Fibroblast of skin of right biceps (primary cell): ENCODE measurements around the gene BTBD2.
"Not testable (repeated sequence)": the region's sequence is repeated elsewhere in the genome, so short reads cannot be mapped to it uniquely, and the experiment has no call there.

Experiments
- DNase-seq: peaks from one replicate; pipeline ENCODE4 v3.0.0-alpha.2; 2013

BTBD2 gene

DNA sequence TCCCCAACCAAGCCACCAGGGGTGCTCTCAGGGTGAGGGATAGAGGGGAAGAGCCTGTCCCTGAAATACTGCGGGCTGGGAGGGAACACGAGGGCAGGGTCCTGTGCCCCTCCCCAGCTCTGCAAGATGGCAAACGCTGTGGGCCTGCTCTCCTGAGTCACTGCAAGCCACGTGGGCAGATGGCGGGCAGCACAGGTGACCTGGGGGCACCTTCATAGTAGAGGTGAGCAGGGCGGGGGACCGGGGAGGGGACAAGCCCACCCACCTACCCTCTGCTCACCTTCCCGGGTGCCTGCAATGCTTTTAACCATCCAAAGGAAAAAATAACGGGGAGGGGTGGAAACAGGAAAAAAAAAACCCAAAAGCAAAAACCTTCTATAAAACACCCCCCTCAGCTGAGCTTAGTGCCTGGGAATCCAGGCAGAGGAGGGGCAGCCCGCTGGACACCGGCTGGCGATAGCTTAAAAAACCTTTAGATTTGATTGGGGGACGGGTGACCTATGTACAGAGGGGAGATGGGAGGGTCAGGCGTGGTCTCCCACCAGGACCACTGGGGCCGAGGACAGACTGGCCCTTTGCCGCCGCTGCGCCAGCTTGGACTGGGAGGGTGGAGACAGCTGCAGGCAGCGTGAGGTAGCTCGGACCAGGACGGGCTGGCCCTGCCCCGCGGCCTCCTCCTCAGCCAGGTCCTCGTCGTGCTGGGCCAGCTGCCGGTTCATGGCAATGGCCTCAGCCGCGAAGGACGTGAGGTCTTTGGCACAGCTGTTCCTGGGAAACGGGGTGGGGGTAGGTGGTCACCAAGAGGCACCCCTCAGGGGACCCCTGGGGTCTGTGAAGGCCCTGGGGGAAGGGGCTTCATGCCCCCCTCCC lies 23.8 kb upstream of the BTBD2 start:
- DNase-seq, result no peak

DNA sequence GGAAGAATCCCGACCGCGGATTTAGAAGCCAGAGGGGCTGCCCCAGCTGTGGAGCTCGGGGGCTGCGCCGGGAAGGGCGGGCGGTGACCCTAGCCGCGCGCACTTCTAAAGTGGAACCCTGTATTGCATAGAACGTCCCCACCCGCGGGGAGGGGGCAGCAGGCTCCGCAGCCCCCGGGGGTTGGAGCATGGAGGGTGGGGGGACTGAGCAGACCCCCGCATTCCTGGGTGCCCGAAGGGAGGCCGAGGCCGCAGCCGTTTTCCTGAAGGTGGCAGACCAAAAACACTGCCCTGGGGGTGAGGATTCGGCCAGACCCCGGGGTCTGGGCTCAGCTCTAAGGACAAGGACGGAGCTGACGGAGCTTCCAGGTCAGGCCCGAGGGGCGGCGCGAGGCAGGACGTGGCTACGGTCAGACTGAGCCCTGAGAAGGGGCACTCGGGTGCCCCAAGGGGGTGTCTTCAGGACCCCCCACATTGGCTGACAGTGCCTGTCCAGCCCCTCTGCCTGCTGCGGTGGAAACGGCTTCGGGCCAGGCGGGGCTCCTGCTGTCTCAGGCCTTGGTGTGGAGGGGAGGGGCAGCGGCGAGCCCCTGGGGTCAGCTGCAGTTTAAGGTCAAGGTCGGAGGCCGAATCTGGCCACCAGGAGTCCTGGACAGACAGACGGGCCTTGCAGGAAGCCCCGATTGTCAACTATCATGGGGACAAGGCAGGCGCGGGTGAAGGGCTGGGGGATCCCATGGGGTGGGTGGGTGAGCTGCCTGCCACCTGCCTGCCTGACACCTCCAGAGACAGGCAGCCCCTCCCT lies 23.0 kb upstream of the BTBD2 start:
- no peak for DNase-seq

GRCh38 chr19:2037651-2038255 lies 22.2 kb upstream of the BTBD2 start:
- no peak for DNase-seq

- DNase-seq, result no peak
These were observed 20.9 kb upstream of the BTBD2 start for GRCh38 chr19:2036424-2036823.

- DNase-seq, result no peak
These were observed 20.1 kb upstream of the BTBD2 start for GRCh38 chr19:2035590-2035991.

GRCh38 chr19:2034729-2035589 lies 19.4 kb upstream of the BTBD2 start:
- DNase-seq, result no peak

DNA sequence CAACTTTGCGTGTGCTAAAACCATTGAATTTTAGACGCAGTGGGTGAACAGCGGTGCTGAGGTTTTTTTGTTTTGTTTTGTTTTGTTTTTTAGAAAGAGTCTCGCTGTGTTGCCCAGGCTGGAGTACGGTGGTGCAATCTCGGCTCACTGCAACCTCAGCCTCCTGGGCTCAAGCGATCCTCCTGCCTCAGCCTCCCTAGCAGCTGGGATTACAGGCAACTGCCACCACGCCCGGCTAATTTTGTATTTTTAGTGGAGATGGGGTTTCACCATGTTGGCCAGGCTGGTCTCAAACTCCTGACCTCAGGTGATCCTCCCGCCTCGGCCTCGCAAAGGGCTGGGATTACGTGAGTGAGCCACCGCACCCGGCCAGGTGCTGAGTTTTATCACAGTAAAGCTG lies 18.7 kb upstream of the BTBD2 start:
- DNase-seq, result not testable (repeated sequence)

DNA sequence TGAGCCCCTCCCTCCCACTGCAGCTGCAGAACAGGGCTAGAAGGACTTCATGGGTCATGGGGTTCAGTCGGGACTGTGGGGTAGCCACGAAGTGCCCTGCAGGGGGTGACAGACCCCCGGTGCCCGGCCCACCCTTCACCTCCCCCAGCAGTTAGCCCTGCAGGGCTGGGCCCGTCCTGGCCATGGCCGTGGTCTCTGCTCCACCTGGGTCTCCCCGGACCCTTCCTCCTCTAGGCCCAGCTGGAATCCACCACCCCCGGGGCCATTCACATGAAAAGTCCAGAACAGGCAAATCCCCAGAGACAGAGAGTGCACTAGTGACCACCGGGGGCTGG lies 18.3 kb upstream of the BTBD2 start:
- no peak for DNase-seq

DNA sequence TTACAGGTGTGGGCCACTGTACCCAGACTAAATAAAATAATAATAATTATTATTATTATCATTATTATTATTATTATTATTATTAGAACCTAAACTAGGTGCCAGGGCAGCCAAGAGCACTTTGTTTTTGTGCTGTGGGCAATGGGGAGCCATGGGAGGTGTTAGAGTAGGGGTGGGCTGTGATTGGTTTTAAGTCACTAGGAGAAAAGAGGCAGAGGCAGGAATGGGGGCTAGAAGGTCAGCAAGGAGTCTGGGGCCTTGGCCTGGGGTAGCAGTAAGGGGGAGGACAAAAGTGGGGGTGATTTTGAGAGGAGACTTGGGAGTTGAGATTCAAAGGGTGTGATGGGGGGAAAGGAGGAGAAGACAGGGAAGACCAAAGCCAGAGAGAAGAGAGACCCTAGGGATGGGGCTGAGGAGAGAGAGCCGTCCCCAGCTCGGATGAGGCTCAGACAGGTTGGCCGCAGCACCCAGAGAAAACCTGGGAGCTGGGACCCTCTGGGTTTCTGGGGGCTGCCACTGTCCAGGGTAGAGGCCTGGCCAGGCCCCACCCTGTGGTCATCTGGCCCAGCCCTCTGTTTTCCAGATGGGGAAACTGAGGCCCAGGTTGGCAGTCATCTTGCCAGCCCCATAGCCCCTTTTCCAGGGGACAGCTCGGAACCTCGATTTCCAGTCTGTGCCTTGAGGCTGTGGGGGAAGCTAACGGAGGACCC lies 17.8 kb upstream of the BTBD2 start:
- DNase-seq, result no peak

GRCh38 chr19:2032296-2032941 lies 16.9 kb upstream of the BTBD2 start:
- peak; percentile 76 for DNase-seq

DNA sequence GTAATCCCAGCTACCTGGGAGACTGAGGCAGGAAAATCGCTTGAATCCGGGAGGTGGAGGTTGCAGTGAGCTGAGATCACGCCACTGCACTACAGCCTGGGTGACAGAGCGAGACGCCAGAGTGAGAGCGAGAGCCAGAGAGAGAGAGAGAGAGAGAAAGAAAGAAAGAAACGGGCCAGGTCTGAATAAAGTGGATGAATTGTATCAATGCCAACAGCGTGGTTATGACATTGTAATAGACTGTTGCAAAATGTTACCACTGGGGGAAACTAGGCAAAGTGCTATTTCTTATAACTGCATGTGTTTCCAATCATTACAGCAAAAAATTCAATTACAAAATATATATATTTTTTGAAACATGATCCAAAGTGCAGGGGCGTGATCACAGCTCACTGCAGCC lies 11.8 kb upstream of the BTBD2 start:
- peak; percentile 73 for DNase-seq

GRCh38 chr19:2026770-2027169 lies 11.3 kb upstream of the BTBD2 start:
- no peak for DNase-seq

GRCh38 chr19:2022289-2022688 lies 6.8 kb upstream of the BTBD2 start:
- no peak for DNase-seq

DNA sequence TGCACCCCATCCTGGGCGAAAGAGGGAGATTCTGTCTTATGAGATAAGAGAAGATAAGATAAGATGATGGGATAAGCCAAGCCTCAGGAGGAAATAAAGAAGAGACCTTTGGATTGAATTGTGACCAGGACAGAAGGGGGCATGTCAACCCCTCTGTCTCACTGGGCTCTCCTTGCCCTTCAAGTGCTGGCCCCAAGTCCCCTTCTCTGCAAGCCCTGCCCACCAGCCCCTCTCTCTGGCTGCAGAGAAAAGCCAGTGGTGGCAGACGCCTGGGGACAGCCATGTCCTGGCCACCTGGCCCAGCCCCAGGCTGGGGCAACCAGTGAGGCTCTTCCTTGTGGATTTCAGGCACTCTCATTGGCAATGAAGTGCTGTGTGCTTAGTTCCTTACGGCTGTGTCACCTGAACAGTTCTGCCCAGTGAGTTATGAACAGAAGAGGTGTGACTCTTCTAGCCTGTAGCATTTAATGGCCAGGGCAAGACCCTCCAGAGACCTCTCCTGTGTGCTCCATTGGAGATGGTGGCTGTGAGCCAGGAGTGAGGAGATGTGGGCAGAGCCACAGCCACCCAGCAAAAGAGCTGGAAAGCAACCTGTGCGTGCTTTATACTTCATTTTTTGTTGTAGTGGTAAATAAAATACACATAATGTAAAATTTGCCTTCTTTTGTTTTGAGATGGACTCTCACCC lies 6.1 kb upstream of the BTBD2 start:
- no peak for DNase-seq

DNA sequence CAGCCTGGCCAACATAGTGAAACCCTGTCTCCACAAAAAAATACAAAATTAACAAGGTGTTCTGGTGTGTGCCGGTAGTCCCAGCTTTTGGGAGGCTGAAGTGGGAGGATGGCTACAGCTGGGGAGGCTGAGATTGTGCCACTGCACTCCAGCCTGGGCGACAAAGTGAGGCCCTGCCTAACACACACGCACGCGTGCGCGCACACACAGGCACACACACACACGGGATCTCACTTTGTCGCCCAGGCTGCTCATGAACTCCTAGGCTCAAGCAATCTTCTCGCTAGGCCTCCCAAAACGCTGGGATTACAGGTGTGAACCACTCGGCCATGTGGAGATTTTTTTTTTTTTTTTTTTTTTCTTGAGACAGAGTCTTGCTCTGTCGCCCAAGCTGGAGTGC lies 3.2 kb upstream of the BTBD2 start:
- no peak for DNase-seq

DNA sequence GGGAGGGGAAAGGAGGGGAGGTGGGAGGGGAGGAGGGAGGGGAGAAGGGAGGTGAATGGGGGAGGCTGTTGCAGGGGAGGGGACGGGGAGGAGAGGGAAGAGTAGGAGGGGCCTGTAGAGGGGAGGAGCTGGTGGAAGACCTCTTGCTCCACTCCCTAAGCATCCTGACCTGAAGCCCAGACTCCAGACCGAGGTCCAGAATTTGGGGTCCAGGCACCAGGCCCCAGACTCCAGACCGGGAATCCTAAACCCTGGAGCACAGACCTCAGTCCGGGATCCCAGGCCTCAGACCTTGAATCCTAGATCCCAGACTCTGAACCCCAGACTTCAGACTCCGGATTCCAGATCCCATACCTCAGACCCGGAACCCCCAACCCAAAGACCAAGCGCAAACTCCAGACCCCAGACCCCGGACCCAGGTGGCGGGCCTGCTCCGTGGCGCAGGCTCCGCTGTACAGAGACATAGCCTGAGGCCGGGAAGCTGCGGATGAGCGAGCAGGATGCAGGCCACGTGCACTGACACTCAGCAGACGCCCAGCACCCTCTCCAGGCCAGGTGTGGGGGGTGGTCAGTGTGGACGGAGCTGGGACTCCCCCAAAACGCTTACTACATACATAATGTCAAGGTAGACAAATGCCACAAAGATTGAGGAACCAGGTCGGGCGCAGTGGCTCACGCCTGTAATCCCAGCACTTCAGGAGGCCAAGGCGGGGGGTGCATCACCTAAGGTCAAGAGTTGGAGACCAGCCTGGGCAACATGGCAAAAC lies 710 bp upstream of the BTBD2 start:
- peak; percentile 83 for DNase-seq

DNA sequence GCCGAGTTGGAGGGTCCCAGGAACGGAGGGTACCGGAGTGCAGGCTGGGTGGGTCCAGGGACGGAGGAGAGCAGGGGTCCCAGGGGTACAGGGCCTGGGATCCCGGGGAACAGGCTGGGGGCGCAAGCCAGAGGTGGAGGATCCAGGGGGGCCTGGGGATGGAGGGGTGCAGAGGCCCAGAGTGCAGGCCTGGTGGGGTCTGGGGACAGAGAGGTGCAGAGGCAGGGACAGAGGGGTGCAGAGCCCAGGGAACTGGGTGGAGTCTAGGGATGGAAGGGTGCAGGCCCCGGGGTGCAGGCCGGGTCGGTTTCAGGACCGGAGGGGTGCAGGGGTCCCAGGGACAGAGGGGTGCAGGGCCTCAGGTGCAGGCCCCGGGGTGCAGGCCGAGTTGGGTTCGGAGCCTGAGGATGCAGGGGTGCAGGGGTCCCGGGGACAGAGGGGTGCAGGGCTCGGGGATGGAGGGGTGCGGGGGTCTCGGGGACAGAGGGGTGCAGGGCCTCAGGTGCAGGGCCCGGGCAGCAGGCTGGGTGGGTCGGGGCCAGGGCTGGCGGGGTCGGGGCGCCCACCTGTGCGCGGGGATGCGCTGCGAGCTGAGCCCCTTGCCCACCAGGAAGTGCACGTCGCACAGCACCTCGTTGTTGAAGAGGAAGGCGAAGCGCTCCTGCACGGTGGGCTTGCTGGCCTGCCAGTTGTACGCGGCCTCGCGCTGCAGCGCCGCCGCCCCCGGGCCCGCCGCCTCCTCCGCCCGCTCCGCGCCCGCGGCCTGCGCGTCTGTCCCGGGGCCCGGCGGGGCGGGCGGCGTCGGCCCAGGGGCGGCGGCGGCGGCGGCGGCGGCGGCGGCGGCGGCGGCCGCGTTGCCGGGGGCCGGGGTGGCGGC lies 545 bp downstream of the BTBD2 start:
- no peak for DNase-seq

- DNase-seq, result no peak
These were observed 1.4 kb downstream of the BTBD2 start for GRCh38 chr19:2014131-2014571.

- no peak for DNase-seq
These were observed 1.9 kb downstream of the BTBD2 start for GRCh38 chr19:2013683-2013961.
